Liver (tissue), 3 donors: ENCODE results near the gene ATP6V0E2.

ENCODE experiments used
- CTCF ChIP-seq: fragments of 150-350 bp; IDR thresholded peaks from 2 replicates; pipeline ENCODE4 v1.5.1; 2017; ENCODE audit warnings: improper control_type of control experiment, low read depth, low read length; ENCODE audit not compliant: missing input control
- GABPA ChIP-seq, 2 donors: IDR thresholded peaks in 1 of 2; conservative IDR thresholded peaks in 1 of 2; 2 replicates each; pipeline ENCODE4 v1.6.1; 2016; ENCODE audit warnings: antibody characterized with exemption in 2 of 2, mild to moderate bottlenecking in 1 of 2, moderate library complexity in 1 of 2
- JUND ChIP-seq, 2 donors: IDR thresholded peaks; 2 replicates each; pipeline ENCODE4 v1.6.1; 2016; ENCODE audit warnings: antibody characterized with exemption in 2 of 2
- NR2F2 ChIP-seq: IDR thresholded peaks from 2 replicates; pipeline ENCODE4 v1.6.1; 2016; ENCODE audit warnings: antibody characterized with exemption
- RAD21 ChIP-seq, 2 donors: IDR thresholded peaks; 2 replicates each; pipeline ENCODE4 v1.6.1; 2016; ENCODE audit warnings: antibody characterized with exemption in 2 of 2, mild to moderate bottlenecking in 2 of 2
- RXRA ChIP-seq, 2 donors: IDR thresholded peaks; 2 replicates each; pipeline ENCODE4 v1.6.1; 2017 to 2018; ENCODE audit warnings: antibody characterized with exemption in 2 of 2, mild to moderate bottlenecking in 1 of 2
- TF ChIP-seq, protein P1 (sequence below): IDR thresholded peaks from 2 replicates; pipeline ENCODE4 v1.6.1; 2016; ENCODE audit warnings: antibody characterized with exemption, mild to moderate bottlenecking
- TF ChIP-seq, protein P2 (sequence below): IDR thresholded peaks from 2 replicates; pipeline ENCODE4 v1.6.1; 2016; ENCODE audit warnings: antibody characterized with exemption
- donor health status: healthy.
- donor health status: healthy.

- TF ChIP-seq CTCF (no peak), GABPA (IDR thresholded peaks at IDR 0.05 in 1 of 2, conservative IDR thresholded peaks at IDR 0.05 in 1 of 2) (no peak), RAD21 (IDR thresholded peaks at IDR 0.05) (no peak), NR2F2 (no peak), JUND (IDR thresholded peaks at IDR 0.05) (no peak), RXRA (IDR thresholded peaks at IDR 0.05) (no peak)
- TF ChIP-seq, protein P1, sequence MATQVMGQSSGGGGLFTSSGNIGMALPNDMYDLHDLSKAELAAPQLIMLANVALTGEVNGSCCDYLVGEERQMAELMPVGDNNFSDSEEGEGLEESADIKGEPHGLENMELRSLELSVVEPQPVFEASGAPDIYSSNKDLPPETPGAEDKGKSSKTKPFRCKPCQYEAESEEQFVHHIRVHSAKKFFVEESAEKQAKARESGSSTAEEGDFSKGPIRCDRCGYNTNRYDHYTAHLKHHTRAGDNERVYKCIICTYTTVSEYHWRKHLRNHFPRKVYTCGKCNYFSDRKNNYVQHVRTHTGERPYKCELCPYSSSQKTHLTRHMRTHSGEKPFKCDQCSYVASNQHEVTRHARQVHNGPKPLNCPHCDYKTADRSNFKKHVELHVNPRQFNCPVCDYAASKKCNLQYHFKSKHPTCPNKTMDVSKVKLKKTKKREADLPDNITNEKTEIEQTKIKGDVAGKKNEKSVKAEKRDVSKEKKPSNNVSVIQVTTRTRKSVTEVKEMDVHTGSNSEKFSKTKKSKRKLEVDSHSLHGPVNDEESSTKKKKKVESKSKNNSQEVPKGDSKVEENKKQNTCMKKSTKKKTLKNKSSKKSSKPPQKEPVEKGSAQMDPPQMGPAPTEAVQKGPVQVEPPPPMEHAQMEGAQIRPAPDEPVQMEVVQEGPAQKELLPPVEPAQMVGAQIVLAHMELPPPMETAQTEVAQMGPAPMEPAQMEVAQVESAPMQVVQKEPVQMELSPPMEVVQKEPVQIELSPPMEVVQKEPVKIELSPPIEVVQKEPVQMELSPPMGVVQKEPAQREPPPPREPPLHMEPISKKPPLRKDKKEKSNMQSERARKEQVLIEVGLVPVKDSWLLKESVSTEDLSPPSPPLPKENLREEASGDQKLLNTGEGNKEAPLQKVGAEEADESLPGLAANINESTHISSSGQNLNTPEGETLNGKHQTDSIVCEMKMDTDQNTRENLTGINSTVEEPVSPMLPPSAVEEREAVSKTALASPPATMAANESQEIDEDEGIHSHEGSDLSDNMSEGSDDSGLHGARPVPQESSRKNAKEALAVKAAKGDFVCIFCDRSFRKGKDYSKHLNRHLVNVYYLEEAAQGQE = no peak
- TF ChIP-seq, protein P2, sequence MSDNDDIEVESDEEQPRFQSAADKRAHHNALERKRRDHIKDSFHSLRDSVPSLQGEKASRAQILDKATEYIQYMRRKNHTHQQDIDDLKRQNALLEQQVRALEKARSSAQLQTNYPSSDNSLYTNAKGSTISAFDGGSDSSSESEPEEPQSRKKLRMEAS = no peak
Measured at GRCh38 chr7:149870274-149870673, 3.5 kb upstream of the ATP6V0E2 start.
